HG03457 (cell line): ENCODE results near the gene ASIC3.

Experiments used
- ATAC-seq: cut with Tn5 transposase; IDR thresholded peaks from one replicate; pipeline ENCODE4 v1.9.1; 2021; ENCODE audit warnings: moderate number of reproducible peaks; ENCODE audit not compliant: unreplicated experiment

The ASIC3 gene

GRCh38 chr7:151056666-151057505 is 8.6 kb downstream of the ASIC3 start:
- no peak for ATAC-seq

GRCh38 chr7:151057506-151057988 is 9.2 kb downstream of the ASIC3 start, which contains the start of gene CDK5:
CDK5 (minus strand) TSS chr7:151057897; CDS start chr7:151057848, 49 bp downstream.
- ATAC-seq, result peak; percentile 7

GRCh38 chr7:151057989-151058780 is 9.9 kb downstream of the ASIC3 start:
- peak; percentile 85 for ATAC-seq

- ATAC-seq, result no peak
These were observed 10.5 kb downstream of the ASIC3 start for GRCh38 chr7:151058781-151059366.

GRCh38 chr7:151059367-151060112 is 11.2 kb downstream of the ASIC3 start, which contains the start of gene SLC4A2:
SLC4A2 (plus strand) TSS chr7:151059589; CDS start chr7:151061988, 2,399 bp downstream.
- peak; percentile 29 for ATAC-seq

DNA sequence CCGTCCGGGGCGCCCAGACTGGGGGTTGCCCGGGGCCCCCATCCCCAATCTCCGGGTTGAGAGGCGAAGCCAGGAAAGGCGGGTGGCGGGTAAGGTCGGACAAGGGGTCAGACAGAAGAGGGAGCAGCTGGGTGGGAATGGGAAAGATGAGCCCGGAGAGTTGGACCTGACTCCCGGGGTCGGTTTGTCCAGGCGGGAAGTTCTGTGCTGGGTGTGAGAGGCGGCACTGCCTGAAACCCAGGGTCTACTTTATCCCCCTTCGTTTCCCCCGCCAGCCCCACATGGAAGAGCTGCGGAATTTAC is 11.7 kb downstream of the ASIC3 start:
- no peak for ATAC-seq

GRCh38 chr7:151060416-151061212 is 12.3 kb downstream of the ASIC3 start:
- ATAC-seq, result no peak

DNA sequence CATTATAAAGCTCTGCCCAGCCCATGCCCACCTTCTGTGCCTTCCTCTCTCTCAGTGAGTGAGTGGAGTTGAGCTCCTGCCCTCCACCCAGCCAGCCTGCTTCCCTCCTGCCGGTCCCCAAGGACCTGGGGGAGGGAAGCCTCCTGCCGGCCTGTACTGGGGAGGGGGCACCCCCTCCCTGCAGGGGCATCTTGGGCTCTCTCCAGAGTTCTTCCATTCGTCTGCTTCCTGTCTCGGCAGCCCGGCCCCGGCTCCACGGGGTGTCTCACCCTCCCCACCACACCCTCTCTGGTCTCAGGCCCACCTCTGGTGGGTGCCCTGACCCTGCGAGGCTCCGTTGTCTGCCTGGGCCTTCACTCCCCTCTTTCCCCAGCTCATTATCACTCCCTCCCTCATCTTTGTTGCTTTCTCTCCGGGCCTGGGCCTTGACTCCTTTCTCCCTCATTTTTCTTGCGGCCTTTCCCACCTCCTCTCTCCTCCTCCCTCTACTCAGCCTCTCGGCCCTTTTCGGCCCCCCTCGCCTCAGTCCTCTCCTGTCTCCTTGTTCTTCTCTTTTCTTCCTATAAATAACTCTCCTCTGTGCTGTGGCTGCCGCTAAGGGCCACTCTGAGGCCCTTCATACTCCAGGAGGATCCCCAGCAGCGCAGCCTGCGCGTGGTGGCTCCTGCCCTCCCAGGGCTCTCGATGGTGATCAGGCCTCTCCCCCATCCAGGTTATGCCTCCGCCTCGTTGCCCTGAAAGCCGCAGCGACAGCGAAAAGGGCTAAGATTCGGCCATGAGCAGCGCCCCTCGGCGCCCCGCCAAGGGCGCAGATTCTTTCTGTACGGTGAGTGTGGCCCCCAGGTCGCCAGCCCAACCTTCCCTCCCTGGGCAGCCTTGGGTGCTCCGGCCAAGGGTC is 13.1 kb downstream of the ASIC3 start:
- ATAC-seq, result no peak

DNA sequence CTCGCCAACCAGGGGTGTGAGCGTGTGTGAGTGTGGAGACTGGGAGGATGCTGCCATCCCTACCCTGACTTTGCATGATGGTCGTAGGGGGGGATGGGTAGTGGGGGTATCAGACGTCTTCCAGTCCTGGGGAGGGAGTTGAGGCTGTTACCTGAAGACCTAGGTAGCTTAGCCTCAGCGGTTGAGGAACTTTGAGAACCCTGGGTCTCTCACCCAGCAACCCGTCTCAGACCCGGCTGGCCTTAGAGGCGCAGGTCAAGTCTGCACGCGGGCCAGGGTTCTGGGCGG is 13.7 kb downstream of the ASIC3 start:
- no peak for ATAC-seq

- no peak for ATAC-seq
These were observed 14.3 kb downstream of the ASIC3 start for GRCh38 chr7:151062399-151063211.

DNA sequence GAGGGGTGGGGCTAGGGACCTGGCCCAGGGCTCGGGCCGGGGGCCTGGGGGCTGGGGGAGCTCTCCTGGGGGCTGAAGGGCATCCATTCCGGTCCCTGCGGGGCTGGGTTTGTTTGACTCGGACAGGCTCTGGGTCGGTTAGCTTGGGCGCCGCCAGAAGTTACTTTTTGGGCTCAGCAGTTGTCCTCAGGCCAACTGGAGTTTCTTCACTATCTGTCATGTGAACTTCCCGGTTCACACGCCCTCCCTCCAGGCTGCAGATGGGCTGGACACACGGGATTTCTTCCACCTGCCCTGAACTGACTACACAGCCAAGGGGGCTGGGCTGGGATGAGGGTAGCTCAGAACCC is 14.9 kb downstream of the ASIC3 start:
- no peak for ATAC-seq

GRCh38 chr7:151064454-151064853 is 16.1 kb downstream of the ASIC3 start:
- no peak for ATAC-seq

GRCh38 chr7:151064993-151065392 is 16.7 kb downstream of the ASIC3 start:
- ATAC-seq, result no peak

- no peak for ATAC-seq
These were observed 17.2 kb downstream of the ASIC3 start for GRCh38 chr7:151065516-151065915.

DNA sequence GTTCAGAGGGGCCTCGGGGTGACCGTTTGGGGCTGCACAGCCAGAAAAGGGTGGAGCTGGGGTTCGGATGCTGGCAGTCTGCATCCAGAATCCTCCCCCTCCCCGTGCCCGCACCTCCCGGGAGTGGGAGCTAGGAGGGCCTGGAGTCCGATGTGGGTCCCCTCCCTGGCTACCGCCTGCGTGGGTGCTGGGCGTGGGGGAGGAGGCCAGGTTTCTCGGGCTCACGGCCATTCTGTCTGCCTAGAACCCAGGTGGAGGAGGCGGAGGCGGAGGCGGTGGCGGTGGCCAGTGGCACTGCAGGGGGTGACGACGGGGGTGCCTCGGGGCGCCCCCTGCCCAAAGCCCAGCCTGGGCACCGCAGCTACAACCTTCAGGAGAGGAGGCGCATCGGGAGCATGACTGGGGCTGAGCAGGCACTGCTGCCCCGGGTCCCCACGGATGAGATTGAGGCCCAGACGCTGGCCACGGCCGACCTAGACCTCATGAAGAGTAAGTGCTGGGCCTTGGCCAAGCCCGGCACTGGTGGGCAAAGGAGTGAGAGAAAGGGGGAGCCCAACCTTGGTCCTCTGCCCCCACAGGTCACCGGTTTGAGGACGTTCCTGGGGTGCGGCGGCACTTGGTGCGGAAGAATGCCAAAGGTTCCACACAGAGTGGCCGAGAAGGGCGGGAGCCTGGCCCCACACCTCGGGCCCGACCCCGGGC is 18.1 kb downstream of the ASIC3 start:
- ATAC-seq, result no peak

GRCh38 chr7:151068069-151068773 is 19.9 kb downstream of the ASIC3 start:
- ATAC-seq, result no peak

- ATAC-seq, result no peak
These were observed 21.7 kb downstream of the ASIC3 start for GRCh38 chr7:151069841-151070573.
